Lower lobe of right lung (tissue), 2 donors: ENCODE data around the gene FGGY. TPM values are rescaled to one million over a fixed set of nuclear protein-coding genes. Genes with fewer than 3 reads are reported as not detected.

Experiments
- ATAC-seq, 2 donors: fragments of 200-7000 bp; cut with Tn5 transposase; one replicate each; pipeline ENCODE4 v1.9.1; 2020 to 2022; ENCODE audit warnings: mild to moderate bottlenecking in 2 of 2, moderate library complexity in 2 of 2
- DNase-seq: peaks from one replicate; pipeline ENCODE4 v3.0.0-alpha.2; 2020
- H3K27ac ChIP-seq: fragments of 200-600 bp; one replicate; pipeline ENCODE4 v1.8.0; 2022
- H3K27me3 ChIP-seq: fragments of 200-600 bp; one replicate; pipeline ENCODE4 v1.8.0; 2022; ENCODE audit warnings: low read depth
- H3K36me3 ChIP-seq: fragments of 200-600 bp; one replicate; pipeline ENCODE4 v1.8.0; 2022; ENCODE audit warnings: mild to moderate bottlenecking
- H3K4me1 ChIP-seq: fragments of 200-600 bp; one replicate; pipeline ENCODE4 v1.8.0; 2022
- H3K4me3 ChIP-seq: fragments of 200-600 bp; one replicate; pipeline ENCODE4 v1.8.0; 2022; ENCODE audit warnings: mild to moderate bottlenecking
- H3K9me3 ChIP-seq: fragments of 200-600 bp; one replicate; pipeline ENCODE4 v1.8.0; 2022
- CTCF ChIP-seq: fragments of 200-600 bp; IDR thresholded peaks from one replicate; pipeline ENCODE4 v1.8.0; 2022; ENCODE audit warnings: antibody characterized with exemption, mild to moderate bottlenecking
- intact Hi-C: fragments of 100-400 bp; cut with DNase I; formaldehyde crosslinking; loops from one replicate; pipeline ENCODE4 v1.11.0; 2022
- total RNA-seq: library from RNA; stranded (reverse); fragmentation: NEBNext Ultra II Directional; extraction: Animal tissue kit (Norgen Biotek cat#: 25700); gene quantifications from one replicate; pipeline ENCODE4 v1.2.1, GENCODE V29; 2021
- donor health status: DM: no; HTN: yes; CAD: no; lungs with severe emphysema.

FGGY gene
- total RNA-seq, 1 donor from 2014 or later: 31.4 TPM

- ATAC-seq (no peak), DNase-seq (no peak)
- Histone ChIP-seq H3K27ac (no peak overlapping the region), H3K4me1 (peaks cover 8% of the 10 kb centered on the region), H3K9me3 (no peaks in the 10 kb centered on the region), H3K36me3 (no peaks in the 10 kb centered on the region), H3K4me3 (no peak overlapping the region), H3K27me3 (no peaks in the 10 kb centered on the region)
- intact Hi-C loops: no loop called here
- no peak for TF ChIP-seq CTCF
Observed at GRCh38 chr1:59504276-59504675, 207.4 kb downstream of the FGGY start.

GRCh38 chr1:59505596-59506028 is 208.7 kb downstream of the FGGY start:
- ATAC-seq: no peak
- intact Hi-C loops: no loop called here
- TF ChIP-seq CTCF: no peak

GRCh38 chr1:59506952-59507351 is 210.1 kb downstream of the FGGY start:
- ATAC-seq: peak; percentile 83 to 93
- Histone ChIP-seq H3K36me3 (no peaks in the 10 kb centered on the region), H3K27ac (peak overlapping the region; percentile 28), H3K27me3 (no peaks in the 10 kb centered on the region), H3K4me1 (no peaks in the 10 kb centered on the region), H3K4me3 (no peak overlapping the region), H3K9me3 (no peaks in the 10 kb centered on the region)
- no peak for TF ChIP-seq CTCF
- peak; percentile 61 for DNase-seq
- intact Hi-C loops: no loop called here

More at GRCh38 chr1:59505596-59506028, 208.7 kb downstream of the FGGY start:
- H3K27ac ChIP-seq: no peak overlapping the region
- DNase-seq: no peak
- no peaks in the 10 kb centered on the region for H3K4me1 ChIP-seq
- no peaks in the 10 kb centered on the region for H3K9me3 ChIP-seq
- no peak overlapping the region for H3K4me3 ChIP-seq
- no peaks in the 10 kb centered on the region for H3K36me3 ChIP-seq
- no peaks in the 10 kb centered on the region for H3K27me3 ChIP-seq

- TF ChIP-seq CTCF: no peak
- Histone ChIP-seq H3K4me1 (no peaks in the 10 kb centered on the region), H3K9me3 (no peaks in the 10 kb centered on the region), H3K27ac (no peak overlapping the region), H3K4me3 (no peak overlapping the region), H3K27me3 (no peaks in the 10 kb centered on the region), H3K36me3 (no peaks in the 10 kb centered on the region)
- intact Hi-C loops: no loop called here
- no peak for ATAC-seq
- no peak for DNase-seq
Observed at GRCh38 chr1:59509341-59509875, 212.5 kb downstream of the FGGY start.

GRCh38 chr1:59510249-59510648 is 213.4 kb downstream of the FGGY start:
- no peak overlapping the region for H3K4me3 ChIP-seq
- ATAC-seq (no peak), DNase-seq (no peak)
- no peaks in the 10 kb centered on the region for H3K27me3 ChIP-seq
- no peaks in the 10 kb centered on the region for H3K9me3 ChIP-seq
- no peaks in the 10 kb centered on the region for H3K4me1 ChIP-seq
- intact Hi-C loops: no loop called here
- H3K36me3 ChIP-seq: no peaks in the 10 kb centered on the region
- H3K27ac ChIP-seq: no peak overlapping the region
- TF ChIP-seq CTCF: no peak
